ENCODE measurements around the gene CTNNBL1.

The CTNNBL1 gene

DNA sequence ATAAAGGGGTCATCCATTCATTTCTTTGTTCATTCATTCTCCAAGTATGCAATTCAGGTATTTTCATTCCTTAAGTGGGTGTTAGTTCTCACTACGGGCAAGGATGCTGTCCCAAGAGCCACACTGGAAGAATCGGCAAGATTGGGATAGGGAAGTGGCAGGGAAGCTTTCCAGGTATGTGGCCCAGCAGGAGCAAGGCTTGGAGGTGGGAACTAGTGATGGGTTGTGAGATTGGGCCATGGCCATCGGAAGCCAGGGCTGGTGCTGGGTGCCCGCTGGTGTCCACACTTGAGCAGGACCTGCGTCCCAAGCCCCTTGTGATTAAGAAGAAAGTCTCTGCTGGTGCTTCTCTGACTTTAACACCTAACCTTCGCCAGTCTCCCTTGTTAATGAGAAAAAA lies 224.2 kb downstream of the CTNNBL1 start:
- DNase-seq (ENCODE audit: low read depth, low spot score): no peak

DNA sequence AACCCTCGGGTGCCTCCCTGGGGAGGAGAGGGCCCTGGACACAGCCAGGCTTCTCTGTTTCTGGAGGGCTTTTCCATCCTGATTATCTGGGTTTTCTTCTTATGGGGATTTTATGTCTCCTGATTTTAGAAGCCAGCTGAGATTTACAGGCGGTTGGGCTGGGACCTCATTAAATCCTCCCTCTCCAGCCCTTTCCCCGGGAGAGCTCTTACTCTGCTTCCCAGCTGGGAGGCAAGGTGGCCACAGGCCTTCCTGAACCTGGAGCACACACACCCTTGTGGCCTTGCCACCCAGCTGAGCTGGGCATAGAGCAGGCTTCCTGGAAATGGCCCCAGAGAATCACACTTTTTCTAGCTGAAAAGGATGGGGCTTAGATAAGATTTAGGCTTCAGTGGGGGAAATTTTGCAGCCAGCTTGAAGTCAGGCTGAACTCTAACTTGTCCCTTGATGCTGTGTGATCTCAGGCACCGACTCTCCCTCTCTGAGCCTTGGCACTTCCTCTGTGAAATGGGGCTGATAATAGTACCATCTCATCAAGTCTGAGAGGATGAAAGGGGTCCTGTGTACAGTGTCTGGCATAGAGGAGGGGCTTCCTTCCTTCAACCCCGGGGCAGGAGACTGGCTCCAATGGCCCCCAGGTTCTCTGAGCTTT lies 225.7 kb downstream of the CTNNBL1 start:
- DNase-seq (ENCODE audit: low read depth, low spot score): no peak

DNA sequence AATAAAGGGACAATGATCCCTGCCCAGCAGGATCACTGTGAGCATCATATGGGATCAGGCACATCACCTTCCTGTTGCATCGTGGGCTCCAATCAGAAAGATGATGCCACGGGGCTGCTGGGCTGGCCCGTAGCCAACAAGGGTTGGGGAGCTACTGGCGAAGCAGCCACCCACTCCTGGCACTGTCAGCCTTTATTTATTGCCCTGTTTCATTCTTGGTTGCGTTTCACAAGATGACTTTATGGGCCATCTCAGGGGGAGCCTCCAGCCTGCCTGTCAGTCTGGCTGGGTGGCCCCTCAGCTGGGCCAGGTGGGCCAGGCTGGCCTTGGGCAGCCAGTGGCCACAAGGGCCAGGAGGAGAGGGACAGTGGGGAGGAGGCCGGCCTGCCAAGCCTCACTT lies 226.4 kb downstream of the CTNNBL1 start:
- DNase-seq (ENCODE audit: low read depth, low spot score): no peak

DNA sequence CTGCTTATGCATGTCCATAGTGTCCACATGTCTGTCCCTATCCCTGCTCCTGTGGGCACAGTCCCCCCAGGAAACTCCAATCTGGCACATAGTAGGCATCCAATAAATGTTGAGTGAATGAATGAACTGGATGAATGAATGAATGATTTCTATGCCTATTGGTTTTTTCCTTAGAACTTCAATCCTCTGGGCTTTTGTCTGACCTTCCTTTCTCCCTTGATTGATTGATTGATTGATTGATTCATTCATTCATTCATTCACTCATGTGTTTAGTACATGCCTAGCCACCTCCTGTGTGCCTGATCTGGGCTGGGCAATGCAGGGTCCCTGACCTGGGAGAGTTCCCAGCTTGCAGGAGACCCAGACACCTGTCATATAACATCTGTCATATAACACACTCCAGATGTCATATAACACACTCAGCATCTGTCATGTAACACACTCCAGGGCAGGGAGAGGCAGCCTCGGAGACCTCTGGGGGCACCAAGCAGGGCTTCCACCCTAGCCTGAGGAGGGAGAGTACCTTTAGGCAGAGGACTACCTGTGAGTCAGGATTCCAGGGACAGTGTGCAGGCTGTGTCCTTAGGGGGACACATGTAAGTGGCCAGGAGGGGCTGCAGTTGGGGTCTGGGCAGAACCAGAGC lies 227.0 kb downstream of the CTNNBL1 start:
- no peak for DNase-seq (ENCODE audit: low read depth, low spot score)

DNA sequence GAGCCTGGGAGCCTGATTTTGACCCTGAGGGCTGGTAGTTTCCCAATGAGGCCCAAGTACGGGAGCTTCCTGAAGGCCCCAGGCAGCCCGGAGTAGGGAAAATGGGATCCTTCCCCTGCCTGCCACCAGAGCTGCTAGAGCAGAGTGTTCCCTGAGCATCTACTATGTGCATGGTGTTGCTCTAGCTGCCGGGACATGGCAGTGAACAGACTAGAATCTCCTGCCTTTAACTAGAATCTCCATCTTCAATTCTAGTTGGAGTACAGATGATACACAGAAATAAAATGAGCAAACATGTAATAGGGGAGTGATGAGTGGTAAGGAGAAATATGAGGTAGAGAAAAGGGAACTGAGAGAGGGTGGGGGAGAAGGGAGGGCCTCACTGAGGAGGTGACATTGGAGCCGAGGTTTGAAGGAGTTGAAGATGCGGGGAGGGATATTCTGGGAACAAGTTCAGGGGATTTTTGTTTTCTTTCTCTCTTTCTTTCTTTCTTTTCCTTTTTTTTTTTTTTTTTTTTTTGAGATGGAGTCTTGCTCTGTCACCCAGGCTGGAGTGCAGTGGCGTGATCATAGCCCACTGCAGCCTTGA lies 227.6 kb downstream of the CTNNBL1 start:
- no peak for DNase-seq (ENCODE audit: low read depth, low spot score)
